T-helper 1 cell treated with Interleukin-12 subunit alpha and Interleukin-12 subunit beta and Interleukin-4 antibody, amounts not matched to agents 30 μg/mL and 1 μg/mL, for 36 hours (primary cell): ENCODE measurements around the gene SELPLG.

Experiments
- H3K27ac Mint-ChIP-seq: one replicate; pipeline ENCODE4 v1.8.0; 2021; ENCODE audit warnings: mild to moderate bottlenecking, mixed read lengths
- H3K27me3 Mint-ChIP-seq: one replicate; pipeline ENCODE4 v1.8.0; 2021; ENCODE audit warnings: low read depth, mixed read lengths
- H3K36me3 Mint-ChIP-seq: one replicate; pipeline ENCODE4 v1.8.0; 2021; ENCODE audit warnings: low read depth, mixed read lengths
- H3K4me1 Mint-ChIP-seq: one replicate; pipeline ENCODE4 v1.8.0; 2021; ENCODE audit warnings: low read depth, mixed read lengths
- H3K4me3 Mint-ChIP-seq: one replicate; pipeline ENCODE4 v1.8.0; 2021; ENCODE audit warnings: mild to moderate bottlenecking, moderate library complexity, mixed read lengths
- H3K9me3 Mint-ChIP-seq: one replicate; pipeline ENCODE4 v1.8.0; 2021; ENCODE audit warnings: mixed read lengths

SELPLG gene

DNA sequence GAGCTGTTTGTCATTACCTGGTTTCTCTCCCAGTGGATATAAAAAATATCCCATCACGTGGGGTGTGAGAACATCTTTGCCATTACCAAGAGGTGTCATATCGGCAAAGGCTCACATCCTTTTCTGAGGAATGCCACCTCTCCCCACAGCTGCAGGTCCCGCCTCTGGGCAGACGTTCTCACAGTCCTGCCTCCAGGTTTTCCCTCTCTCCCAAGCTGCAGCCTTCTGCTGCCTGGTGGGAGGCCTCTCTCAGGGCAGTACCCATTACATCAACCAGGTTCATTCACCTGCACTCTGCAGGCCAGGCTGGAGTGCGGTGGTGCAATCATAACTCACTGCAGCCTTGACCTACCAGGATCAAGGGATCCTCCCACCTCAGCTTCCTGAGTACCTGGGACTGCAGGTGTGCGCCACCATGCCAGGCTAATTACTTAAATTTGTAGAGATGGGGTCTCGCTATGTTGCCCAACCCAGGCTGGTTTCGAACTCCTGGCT, 20.9 kb downstream of the SELPLG start:
- peaks cover 13% of the 10 kb centered on the region for H3K9me3 Mint-ChIP-seq
- H3K4me1 Mint-ChIP-seq, result peaks cover 34% of the 10 kb centered on the region
- H3K4me3 Mint-ChIP-seq, result no peak overlapping the region
- peaks cover 1% of the 10 kb centered on the region for H3K27me3 Mint-ChIP-seq
- no peak overlapping the region for H3K27ac Mint-ChIP-seq
- H3K36me3 Mint-ChIP-seq, result peaks cover 28% of the 10 kb centered on the region

DNA sequence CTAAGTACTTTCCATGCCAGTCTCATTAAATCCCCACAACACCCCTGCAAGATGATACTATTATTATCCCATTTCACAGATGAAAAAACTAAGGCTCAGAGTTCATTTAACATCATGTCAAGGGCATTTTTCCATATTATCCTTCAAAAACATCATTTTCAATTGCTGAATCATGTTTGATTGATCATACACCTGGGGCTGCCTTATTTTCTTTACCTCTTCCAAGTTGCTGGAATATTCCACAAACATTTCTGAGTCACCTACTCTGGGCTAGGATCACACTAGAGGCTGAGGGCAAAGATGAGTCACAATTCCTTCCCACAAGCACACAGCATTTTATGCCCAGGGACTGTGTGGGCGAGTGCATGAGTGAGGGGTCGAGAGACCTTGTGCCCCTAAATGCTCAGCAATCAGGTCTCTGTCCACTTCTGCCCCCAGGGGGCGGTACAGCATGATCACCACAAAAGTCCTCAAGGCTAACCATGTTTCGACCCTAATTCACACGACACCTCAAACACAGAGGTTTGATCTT, 21.7 kb downstream of the SELPLG start:
- Mint-ChIP-seq H3K4me1 (peaks cover 27% of the 10 kb centered on the region), H3K27me3 (peaks cover 3% of the 10 kb centered on the region), H3K36me3 (peaks cover 20% of the 10 kb centered on the region), H3K27ac (no peak overlapping the region), H3K9me3 (peaks cover 11% of the 10 kb centered on the region), H3K4me3 (no peak overlapping the region)

DNA sequence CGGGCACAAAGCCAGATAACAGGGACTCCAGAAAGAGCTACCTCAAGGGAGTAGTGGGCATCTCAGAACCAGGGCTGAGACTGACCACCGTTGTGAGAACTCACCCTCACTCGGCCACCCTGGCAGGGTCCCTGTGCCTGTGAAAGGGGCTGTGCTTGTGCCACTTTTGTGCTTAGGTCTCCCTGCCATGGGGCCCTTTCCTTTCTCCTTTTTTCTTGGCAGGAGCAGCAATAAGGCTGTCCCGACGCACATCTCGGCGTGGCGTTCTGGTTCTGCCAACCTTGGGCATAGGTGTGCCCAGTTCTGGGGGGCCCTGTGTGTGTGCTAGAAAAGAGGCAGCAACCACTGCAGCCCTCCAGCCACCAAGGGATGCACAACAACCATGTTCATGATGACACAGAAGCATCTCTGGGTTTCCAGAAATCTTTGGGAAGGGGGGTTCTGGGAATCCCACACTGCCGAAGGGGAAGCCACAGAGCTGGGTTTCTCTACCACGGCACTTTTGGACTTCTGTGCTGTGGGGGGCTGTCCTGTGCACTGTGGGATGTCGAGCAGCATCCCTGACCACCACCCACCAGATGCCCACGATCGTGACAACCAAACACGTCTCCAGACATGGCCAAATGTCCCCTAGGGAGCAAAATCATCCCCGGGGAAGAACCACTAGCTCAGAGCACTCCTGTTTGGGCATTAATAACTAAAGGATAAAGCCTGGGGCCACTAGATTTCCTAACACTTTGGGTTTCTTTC, 22.7 kb downstream of the SELPLG start:
- H3K36me3 Mint-ChIP-seq, result peaks cover 11% of the 10 kb centered on the region
- peaks cover 1% of the 10 kb centered on the region for H3K9me3 Mint-ChIP-seq
- no peak overlapping the region for H3K27ac Mint-ChIP-seq
- peaks cover 3% of the 10 kb centered on the region for H3K27me3 Mint-ChIP-seq
- peaks cover 20% of the 10 kb centered on the region for H3K4me1 Mint-ChIP-seq
- no peak overlapping the region for H3K4me3 Mint-ChIP-seq

- H3K4me3 Mint-ChIP-seq, result no peak overlapping the region
- H3K27ac Mint-ChIP-seq, result no peak overlapping the region
- peaks cover 3% of the 10 kb centered on the region for H3K27me3 Mint-ChIP-seq
- peaks cover 4% of the 10 kb centered on the region for H3K9me3 Mint-ChIP-seq
- peaks cover 23% of the 10 kb centered on the region for H3K4me1 Mint-ChIP-seq
- H3K36me3 Mint-ChIP-seq, result peaks cover 6% of the 10 kb centered on the region
These were observed 23.3 kb downstream of the SELPLG start for GRCh38 chr12:108610336-108610815.

DNA sequence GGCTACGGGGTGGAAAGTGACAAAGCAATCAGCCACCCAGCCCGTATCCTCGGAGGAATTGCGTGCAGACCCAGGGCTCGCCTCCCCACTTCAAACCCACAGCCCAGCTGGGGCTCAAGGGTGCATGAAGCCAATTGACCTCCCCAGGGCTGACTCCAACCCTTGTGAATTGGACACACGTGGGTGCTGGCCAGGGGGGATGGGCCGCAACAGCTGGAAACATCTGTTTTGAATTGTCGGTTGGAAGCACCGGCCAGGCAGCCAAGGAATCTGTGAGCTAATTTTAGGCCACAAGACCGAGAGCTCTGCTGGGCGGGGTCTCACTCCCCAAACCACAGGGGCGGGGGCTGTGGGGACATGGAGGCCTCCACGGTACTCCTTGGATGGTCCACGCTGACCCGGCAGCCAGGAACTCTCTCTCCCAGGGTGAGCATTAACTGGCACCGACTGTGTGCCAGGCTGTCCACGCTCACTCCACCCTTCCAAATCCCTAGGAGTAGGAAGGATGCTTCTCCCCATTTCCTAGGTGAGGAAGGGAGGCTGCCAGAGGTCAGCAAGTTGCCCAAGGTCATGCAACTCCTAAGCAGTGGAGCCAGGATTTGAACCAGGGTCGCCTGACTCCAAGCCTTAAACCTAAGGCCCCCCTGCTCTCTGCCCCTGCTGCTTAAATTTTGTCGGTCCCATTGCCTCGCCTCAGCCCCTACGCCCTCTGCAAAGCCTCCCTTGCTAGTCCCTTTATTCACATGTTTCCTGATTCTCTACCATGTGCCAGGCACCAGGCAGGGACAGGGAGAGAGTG, 24.0 kb downstream of the SELPLG start:
- Mint-ChIP-seq H3K27me3 (peaks cover 7% of the 10 kb centered on the region), H3K9me3 (peaks cover 5% of the 10 kb centered on the region), H3K36me3 (peaks cover 6% of the 10 kb centered on the region), H3K4me1 (peaks cover 24% of the 10 kb centered on the region), H3K27ac (no peak overlapping the region), H3K4me3 (no peak overlapping the region)

DNA sequence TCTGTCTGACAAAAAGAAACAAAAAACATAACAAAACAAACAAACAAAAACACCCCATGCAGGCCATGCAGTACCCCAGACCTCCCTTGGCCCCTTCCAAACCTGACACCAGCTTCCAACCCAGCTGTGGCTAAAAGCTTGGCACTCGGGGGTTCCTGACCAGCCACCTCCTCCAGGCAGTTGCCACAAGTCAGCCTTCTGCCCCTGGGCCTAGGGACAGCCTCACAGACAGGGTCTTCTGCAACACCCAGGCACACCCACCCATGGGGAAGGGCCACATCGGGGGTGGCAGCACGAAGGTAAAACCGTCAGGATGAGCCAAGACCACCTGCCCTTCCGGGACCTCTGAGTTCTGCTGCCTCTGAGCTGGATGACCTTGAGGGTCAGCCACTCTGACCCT, 25.1 kb downstream of the SELPLG start:
- H3K9me3 Mint-ChIP-seq, result peaks cover 5% of the 10 kb centered on the region
- peaks cover 17% of the 10 kb centered on the region for H3K4me1 Mint-ChIP-seq
- no peaks in the 10 kb centered on the region for H3K36me3 Mint-ChIP-seq
- H3K4me3 Mint-ChIP-seq, result no peak overlapping the region
- H3K27me3 Mint-ChIP-seq, result peaks cover 8% of the 10 kb centered on the region
- no peak overlapping the region for H3K27ac Mint-ChIP-seq

DNA sequence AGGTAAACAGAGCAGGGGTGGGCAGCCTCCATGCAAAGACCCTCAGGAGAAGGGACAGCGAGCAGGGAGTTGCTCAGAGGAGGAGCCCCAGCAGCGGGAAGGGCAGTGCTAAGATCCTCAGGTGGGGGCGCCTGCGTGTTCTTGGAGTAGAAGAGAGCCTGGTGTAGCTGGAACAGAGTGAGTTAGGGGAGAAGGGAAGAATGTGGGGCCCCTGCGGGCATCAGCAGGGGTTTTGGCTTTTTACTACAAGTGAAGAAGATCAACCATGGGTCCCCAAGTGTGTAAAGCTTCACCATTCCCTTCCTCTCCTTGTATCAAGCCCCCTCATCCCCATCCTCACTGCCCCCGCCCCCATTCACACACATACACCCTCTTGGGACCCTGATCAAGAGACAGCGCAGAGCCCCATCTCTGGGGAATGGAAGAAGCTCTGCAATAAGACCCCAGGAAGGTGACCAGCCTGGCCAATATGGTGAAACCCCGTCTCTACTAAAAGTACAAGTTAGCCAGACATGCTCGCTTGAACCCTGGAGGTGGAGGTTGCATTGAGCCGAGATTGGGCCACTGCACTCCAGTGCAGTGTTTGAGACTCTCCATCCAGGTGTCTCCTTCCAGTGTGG, 25.6 kb downstream of the SELPLG start:
- Mint-ChIP-seq H3K36me3 (no peaks in the 10 kb centered on the region), H3K27me3 (peaks cover 8% of the 10 kb centered on the region), H3K4me1 (peaks cover 13% of the 10 kb centered on the region), H3K9me3 (peaks cover 5% of the 10 kb centered on the region), H3K27ac (no peak overlapping the region), H3K4me3 (no peak overlapping the region)

GRCh38 chr12:108606492-108606891, 27.2 kb downstream of the SELPLG start:
- H3K36me3 Mint-ChIP-seq, result no peaks in the 10 kb centered on the region
- peak overlapping the region; percentile 26 for H3K27ac Mint-ChIP-seq
- peaks cover 6% of the 10 kb centered on the region for H3K4me1 Mint-ChIP-seq
- no peak overlapping the region for H3K4me3 Mint-ChIP-seq
- peaks cover 5% of the 10 kb centered on the region for H3K9me3 Mint-ChIP-seq
- peaks cover 11% of the 10 kb centered on the region for H3K27me3 Mint-ChIP-seq

DNA sequence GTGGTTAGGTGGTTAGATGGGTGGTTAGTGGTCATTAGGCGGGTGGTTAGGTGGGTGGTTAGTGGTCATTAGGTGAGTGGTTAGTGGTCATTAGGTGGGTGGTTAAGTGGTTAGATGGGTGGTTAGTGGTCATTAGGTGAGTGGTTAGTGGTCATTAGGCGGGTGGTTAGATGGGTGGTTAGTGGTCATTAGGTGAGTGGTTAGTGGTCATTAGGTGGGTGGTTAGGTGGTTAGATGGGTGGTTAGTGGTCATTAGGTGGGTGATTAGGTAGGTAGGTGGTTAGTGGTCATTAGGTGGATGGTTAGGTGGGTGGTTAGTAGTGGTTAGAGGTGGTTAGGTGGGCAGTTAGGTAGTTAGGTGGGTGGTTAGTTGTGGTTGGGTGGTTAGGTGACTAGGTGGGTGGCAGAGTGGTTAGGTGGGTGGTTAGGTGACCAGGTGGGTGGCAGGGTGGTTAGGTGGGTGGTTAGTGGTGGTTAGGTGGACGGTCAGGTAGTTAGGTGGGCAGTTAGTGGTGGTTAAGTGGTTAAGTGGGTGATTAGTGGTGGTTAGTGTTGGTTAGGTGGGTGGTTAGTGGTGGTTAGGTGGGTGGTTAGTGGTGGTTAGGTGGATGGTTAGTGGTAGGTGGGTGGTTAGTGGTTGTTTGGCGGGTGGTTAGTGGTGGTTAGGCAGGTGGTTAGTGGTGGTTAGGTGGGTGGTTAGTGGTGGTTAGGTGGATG, 27.8 kb downstream of the SELPLG start:
- H3K4me3 Mint-ChIP-seq, result peak overlapping the region; percentile 2
- peak overlapping the region; percentile 68 for H3K27ac Mint-ChIP-seq
- no peaks in the 10 kb centered on the region for H3K36me3 Mint-ChIP-seq
- H3K4me1 Mint-ChIP-seq, result peaks cover 6% of the 10 kb centered on the region
- H3K27me3 Mint-ChIP-seq, result peaks cover 11% of the 10 kb centered on the region
- H3K9me3 Mint-ChIP-seq, result peaks cover 5% of the 10 kb centered on the region

DNA sequence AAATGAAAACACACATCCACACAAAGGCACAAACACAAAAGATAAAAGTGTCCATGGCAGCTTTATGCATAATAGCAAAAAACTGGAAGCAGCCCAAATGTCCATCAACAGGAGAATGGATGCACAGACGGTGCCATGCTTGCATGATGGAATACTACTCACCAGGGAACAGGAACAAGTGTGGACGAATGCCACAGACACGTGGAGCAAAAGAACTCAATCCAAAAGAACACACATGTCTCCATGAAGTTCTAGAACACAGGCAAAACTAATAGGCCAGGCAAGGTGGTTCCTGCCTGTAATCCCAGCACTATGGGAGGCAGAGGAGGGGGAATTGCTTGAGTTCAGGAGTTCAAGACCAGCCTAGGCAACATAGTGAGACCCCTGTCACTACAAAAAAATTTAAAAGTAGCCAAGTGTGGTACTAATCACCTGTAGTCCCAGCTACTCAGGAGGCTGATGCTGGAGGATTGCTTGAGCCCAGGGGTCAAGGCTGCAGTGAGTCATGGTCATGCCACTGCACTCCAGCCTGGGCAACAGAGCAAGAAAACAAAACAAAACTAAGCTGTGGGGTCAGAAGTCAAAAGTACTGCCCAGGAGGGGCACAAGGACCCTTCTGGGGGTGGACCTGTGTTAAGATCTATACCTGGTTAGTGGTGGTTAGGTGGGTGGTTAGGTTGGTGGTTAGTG, 28.5 kb downstream of the SELPLG start:
- Mint-ChIP-seq H3K36me3 (no peaks in the 10 kb centered on the region), H3K27ac (peak overlapping the region; percentile 68), H3K4me3 (peak overlapping the region; percentile 2), H3K9me3 (peaks cover 5% of the 10 kb centered on the region), H3K4me1 (peaks cover 6% of the 10 kb centered on the region), H3K27me3 (peaks cover 11% of the 10 kb centered on the region)

GRCh38 chr12:108604208-108604941, 29.3 kb downstream of the SELPLG start:
- Mint-ChIP-seq H3K27me3 (peaks cover 11% of the 10 kb centered on the region), H3K4me3 (no peak overlapping the region), H3K4me1 (peaks cover 6% of the 10 kb centered on the region), H3K27ac (no peak overlapping the region), H3K9me3 (peaks cover 5% of the 10 kb centered on the region), H3K36me3 (no peaks in the 10 kb centered on the region)

DNA sequence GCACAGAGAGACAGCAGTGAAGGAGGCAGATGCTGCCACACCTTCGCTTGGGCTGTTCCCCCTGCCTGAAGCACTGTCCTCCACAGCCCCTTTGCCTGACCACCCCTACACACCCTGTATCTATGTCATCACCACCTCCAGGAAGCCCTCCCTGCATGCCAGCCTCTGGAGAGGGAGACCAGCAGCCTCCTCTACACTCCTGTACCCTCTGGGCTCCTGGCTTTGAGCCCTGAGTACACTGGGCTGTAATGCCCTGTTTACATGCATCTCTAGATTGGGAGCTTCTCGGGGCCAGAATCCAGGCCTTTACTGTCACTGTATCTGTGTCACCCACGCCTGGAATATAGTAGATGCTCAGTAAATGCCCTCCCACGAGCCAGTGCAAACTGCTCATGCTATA, 30.0 kb downstream of the SELPLG start:
- Mint-ChIP-seq H3K36me3 (no peaks in the 10 kb centered on the region), H3K27ac (no peak overlapping the region)

More for the DNA sequence above, 30.0 kb downstream of the SELPLG start:
- H3K4me1 Mint-ChIP-seq, result peaks cover 6% of the 10 kb centered on the region
- H3K4me3 Mint-ChIP-seq, result no peak overlapping the region
- peaks cover 5% of the 10 kb centered on the region for H3K9me3 Mint-ChIP-seq
- H3K27me3 Mint-ChIP-seq, result peaks cover 11% of the 10 kb centered on the region
